AG10803 (cell line): ENCODE results near the gene HSPB6.

ENCODE experiments used
- DNase-seq: peaks from one replicate; pipeline ENCODE4 v3.0.0; 2010; ENCODE audit warnings: low read depth
- H3K4me3 ChIP-seq: 2 replicates; pipeline ENCODE4 v1.5.1; 2011; ENCODE audit warnings: mild to moderate bottlenecking, low read length, control low read depth
- TF ChIP-seq, protein P1 (sequence below): conservative IDR thresholded peaks from 2 replicates; pipeline ENCODE4 v1.5.1; 2011; ENCODE audit warnings: mild to moderate bottlenecking, low read length, control low read depth, inconsistent platforms

The HSPB6 gene

DNA sequence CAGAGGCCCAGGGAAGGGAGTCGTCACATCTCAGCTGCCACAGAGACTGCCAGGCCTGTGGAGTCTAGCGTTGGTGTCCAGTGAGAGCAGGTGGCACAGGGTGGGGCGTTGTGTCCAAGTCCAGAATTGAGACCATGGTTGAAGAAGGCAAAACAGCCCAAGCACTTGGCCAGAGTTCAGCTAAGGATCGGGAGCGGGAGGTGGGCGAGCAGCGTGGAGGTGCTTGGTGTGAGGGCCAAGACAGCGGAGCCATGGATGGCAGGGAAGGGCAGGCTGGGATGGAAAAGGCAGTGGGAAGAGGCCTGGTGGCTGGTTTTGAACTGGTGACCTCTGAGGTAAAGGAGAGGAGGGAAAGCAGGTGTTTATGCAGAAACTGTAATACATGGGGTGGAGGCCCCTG, 22.6 kb downstream of the HSPB6 start:
- no peak for DNase-seq
- no peak overlapping the region for H3K4me3 ChIP-seq
- TF ChIP-seq, protein P1, sequence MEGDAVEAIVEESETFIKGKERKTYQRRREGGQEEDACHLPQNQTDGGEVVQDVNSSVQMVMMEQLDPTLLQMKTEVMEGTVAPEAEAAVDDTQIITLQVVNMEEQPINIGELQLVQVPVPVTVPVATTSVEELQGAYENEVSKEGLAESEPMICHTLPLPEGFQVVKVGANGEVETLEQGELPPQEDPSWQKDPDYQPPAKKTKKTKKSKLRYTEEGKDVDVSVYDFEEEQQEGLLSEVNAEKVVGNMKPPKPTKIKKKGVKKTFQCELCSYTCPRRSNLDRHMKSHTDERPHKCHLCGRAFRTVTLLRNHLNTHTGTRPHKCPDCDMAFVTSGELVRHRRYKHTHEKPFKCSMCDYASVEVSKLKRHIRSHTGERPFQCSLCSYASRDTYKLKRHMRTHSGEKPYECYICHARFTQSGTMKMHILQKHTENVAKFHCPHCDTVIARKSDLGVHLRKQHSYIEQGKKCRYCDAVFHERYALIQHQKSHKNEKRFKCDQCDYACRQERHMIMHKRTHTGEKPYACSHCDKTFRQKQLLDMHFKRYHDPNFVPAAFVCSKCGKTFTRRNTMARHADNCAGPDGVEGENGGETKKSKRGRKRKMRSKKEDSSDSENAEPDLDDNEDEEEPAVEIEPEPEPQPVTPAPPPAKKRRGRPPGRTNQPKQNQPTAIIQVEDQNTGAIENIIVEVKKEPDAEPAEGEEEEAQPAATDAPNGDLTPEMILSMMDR: no peak

DNA sequence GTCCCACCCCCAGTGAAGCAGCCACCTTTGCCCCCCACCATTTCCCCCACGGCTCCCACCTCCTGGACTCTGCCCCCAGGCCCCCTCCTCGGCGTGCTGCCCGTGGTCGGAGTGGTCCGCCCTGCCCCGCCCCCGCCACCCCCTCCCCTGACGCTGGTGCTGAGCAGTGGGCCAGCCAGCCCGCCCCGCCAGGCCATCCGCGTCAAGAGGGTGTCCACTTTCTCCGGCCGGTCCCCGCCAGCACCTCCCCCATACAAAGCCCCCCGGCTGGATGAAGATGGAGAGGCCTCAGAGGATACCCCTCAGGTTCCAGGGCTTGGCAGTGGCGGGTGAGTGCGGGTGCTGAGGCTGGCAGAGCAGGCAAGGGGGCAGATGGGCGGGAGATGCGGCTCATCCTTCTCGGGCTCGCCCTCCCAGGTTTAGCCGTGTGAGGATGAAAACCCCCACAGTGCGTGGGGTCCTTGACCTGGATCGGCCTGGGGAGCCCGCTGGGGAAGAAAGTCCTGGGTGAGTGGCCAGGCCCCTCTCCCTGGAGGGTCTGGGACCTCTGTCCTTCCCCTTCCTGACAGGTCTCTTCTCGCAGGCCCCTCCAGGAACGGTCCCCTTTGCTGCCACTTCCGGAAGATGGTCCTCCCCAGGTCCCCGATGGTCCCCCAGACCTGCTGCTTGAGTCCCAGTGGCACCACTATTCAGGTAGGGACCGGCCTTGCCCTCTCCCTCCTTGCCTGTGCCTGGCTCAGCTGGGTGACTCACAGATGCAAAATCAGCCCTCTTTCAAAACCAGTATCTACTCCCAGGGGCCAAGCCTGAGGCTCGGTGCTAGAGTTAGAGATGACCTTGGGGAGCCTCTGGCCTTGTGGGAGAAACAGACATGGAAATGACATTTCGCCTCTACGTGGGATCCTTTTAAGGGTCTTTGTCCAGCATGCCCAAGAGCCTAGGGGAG, 23.4 kb downstream of the HSPB6 start:
- TF ChIP-seq, protein P1: no peak
- H3K4me3 ChIP-seq: no peak overlapping the region
- no peak for DNase-seq

DNA sequence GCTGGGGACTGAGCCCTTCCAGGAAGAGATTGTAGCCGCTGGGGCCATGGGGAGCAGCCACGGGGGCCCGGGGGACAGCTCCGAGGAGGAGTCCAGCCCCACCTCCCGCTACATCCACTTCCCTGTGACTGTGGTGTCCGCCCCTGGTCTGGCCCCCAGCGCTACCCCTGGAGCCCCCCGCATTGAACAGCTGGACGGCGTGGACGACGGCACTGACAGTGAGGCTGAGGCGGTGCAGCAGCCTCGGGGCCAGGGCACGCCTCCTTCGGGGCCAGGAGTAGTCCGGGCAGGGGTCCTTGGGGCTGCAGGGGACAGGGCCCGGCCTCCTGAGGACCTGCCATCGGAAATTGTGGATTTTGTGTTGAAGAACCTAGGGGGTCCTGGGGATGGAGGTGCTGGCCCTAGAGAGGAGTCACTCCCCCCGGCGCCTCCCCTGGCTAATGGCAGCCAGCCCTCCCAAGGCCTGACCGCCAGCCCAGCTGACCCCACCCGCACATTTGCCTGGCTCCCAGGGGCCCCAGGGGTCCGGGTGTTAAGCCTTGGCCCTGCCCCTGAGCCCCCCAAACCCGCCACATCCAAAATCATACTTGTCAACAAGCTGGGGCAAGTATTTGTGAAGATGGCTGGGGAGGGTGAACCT, 24.2 kb downstream of the HSPB6 start:
- TF ChIP-seq, protein P1: no peak
- no peak for DNase-seq
- no peak overlapping the region for H3K4me3 ChIP-seq

DNA sequence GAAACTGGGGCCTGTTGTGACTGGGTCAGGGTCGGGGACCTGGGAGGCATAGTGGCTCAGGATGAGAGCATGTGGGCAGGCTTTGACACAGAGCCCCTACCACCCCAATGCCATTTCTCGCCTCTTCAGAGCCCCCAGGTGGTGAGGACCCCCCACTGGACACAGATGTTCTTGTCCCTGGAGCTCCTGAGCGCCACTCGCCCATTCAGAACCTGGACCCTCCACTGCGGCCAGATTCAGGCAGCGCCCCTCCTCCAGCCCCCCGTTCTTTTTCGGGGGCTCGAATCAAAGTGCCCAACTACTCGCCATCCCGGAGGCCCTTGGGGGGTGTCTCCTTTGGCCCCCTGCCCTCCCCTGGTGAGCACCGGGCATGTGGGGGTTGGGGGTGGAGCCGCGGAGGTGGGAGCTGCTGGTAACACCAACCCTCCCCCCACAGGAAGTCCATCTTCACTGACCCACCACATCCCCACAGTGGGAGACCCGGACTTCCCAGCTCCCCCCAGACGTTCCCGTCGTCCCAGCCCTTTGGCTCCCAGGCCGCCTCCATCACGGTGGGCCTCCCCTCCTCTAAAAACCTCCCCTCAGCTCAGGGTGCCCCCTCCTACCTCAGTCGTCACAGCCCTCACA, 24.9 kb downstream of the HSPB6 start:
- H3K4me3 ChIP-seq: no peak overlapping the region
- no peak for DNase-seq
- TF ChIP-seq, protein P1: no peak

DNA sequence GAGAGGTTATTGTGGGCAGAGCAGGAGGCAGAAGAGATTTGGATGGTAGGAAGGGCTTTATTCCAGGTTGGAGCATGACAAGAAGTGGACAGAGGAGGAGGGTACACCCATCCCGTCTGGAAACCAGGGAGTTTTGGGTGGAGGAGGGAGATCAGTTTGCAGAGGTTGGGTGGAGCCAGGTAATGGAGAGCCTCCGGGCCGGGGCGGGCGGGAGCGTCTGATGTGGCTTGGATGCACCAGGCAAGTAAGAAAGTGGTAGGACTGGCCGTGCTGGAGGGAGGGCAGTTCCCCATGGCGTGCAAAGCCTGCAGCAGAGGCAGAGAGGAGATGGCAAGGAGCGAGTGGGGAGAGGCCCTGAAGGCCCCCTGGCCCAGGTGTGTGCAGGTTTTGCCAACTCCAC, 25.5 kb downstream of the HSPB6 start:
- DNase-seq: no peak
- TF ChIP-seq, protein P1: no peak
- no peak overlapping the region for H3K4me3 ChIP-seq

DNA sequence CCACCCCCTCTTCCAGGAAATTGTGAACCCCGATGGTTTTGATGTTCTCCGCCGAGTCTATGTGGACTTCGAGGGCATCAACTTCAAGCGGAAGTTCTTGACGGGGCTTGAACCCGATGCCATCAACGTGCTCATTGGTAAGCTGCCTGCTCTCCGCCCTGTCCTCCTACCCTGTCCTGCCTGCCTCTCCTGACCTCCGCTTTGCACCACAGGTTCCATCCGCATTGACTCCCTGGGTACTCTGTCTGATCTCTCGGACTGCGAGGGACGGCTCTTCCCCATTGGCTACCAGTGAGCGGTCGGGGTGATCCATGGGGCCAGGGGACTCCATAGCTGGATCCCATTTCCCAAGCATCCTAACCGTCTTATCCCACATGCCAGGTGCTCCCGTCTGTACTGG, 26.5 kb downstream of the HSPB6 start:
- TF ChIP-seq, protein P1: no peak
- DNase-seq: no peak
- no peak overlapping the region for H3K4me3 ChIP-seq
